ENCODE data around the gene SCUBE2. TPM values are rescaled to one million over a fixed set of nuclear protein-coding genes. Genes with fewer than 3 reads are reported as not detected.

Gene SCUBE2
- total RNA-seq, 1 donor from 2014 or later, result 1.2 TPM

DNA sequence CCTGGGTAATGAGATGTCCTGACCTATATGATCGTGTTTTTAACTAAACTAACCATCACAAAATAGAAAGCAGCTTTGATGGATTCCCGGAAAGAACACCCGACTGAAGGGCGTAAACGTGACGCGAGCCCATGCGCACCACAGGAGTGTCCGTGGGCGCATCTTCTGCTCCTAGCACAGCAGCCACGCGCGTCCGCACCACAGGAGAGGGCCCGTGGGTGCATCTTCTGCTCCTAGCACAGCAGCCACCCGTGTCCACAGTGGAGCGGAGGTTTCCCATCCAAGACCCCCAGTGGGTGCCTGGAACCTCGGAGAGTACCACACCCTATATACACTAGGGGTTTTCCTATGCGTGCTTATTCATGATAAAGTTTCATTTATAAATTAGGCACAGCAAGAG is 51.5 kb downstream of the SCUBE2 start:
- Mint-ChIP-seq H3K36me3 (ENCODE audit: insufficient read depth) (no peaks in the 10 kb centered on the region), H3K27ac (no peak overlapping the region), H3K9me3 (ENCODE audit: low read depth) (no peaks in the 10 kb centered on the region), H3K4me1 (ENCODE audit: low read depth) (peaks cover 2% of the 10 kb centered on the region), H3K27me3 (peaks cover 7% of the 10 kb centered on the region), H3K4me3 (ENCODE audit: low read depth) (no peak overlapping the region)
- TF ChIP-seq, protein P1, sequence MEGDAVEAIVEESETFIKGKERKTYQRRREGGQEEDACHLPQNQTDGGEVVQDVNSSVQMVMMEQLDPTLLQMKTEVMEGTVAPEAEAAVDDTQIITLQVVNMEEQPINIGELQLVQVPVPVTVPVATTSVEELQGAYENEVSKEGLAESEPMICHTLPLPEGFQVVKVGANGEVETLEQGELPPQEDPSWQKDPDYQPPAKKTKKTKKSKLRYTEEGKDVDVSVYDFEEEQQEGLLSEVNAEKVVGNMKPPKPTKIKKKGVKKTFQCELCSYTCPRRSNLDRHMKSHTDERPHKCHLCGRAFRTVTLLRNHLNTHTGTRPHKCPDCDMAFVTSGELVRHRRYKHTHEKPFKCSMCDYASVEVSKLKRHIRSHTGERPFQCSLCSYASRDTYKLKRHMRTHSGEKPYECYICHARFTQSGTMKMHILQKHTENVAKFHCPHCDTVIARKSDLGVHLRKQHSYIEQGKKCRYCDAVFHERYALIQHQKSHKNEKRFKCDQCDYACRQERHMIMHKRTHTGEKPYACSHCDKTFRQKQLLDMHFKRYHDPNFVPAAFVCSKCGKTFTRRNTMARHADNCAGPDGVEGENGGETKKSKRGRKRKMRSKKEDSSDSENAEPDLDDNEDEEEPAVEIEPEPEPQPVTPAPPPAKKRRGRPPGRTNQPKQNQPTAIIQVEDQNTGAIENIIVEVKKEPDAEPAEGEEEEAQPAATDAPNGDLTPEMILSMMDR (IDR thresholded peaks at IDR 0.05; ENCODE audit: unreplicated experiment), result no peak
- DNase-seq (ENCODE audit: low spot score, unreplicated experiment), result no peak

DNA sequence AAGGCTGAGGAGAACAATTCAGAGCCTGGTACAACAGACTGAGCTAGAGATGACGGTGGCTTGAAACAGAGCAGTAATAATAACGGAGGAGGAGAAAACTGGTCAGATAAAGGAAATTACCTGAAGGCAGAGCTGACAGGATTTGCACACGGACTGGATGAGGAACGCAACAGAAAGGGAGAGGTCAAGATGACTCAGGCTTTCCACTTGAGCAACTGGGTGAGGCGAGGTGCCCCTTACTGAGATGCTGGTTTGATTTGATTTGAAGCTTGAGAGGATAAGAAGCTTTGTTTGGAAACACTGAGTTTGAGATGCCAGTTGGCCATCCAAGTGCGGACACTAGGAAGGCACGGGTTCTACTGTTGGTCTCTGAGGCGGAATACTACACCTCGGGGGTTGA is 52.2 kb downstream of the SCUBE2 start:
- peaks cover 4% of the 10 kb centered on the region for H3K27me3 Mint-ChIP-seq
- DNase-seq (ENCODE audit: low spot score, unreplicated experiment), result no peak
- H3K4me3 Mint-ChIP-seq (ENCODE audit: low read depth), result no peak overlapping the region
- no peak overlapping the region for H3K27ac Mint-ChIP-seq
- TF ChIP-seq, protein P1 (IDR thresholded peaks at IDR 0.05; ENCODE audit: unreplicated experiment), result no peak
- H3K4me1 Mint-ChIP-seq (ENCODE audit: low read depth), result peaks cover 2% of the 10 kb centered on the region
- no peaks in the 10 kb centered on the region for H3K9me3 Mint-ChIP-seq (ENCODE audit: low read depth)
- no peaks in the 10 kb centered on the region for H3K36me3 Mint-ChIP-seq (ENCODE audit: insufficient read depth)

GRCh38 chr11:9038541-9038940 is 52.9 kb downstream of the SCUBE2 start:
- DNase-seq (ENCODE audit: low spot score, unreplicated experiment), result no peak
- H3K36me3 Mint-ChIP-seq (ENCODE audit: insufficient read depth), result no peaks in the 10 kb centered on the region
- no peaks in the 10 kb centered on the region for H3K9me3 Mint-ChIP-seq (ENCODE audit: low read depth)
- TF ChIP-seq, protein P1 (IDR thresholded peaks at IDR 0.05; ENCODE audit: unreplicated experiment), result no peak
- H3K27me3 Mint-ChIP-seq, result peaks cover 6% of the 10 kb centered on the region
- H3K4me1 Mint-ChIP-seq (ENCODE audit: low read depth), result peaks cover 2% of the 10 kb centered on the region
- no peak overlapping the region for H3K4me3 Mint-ChIP-seq (ENCODE audit: low read depth)
- H3K27ac Mint-ChIP-seq, result no peak overlapping the region

DNA sequence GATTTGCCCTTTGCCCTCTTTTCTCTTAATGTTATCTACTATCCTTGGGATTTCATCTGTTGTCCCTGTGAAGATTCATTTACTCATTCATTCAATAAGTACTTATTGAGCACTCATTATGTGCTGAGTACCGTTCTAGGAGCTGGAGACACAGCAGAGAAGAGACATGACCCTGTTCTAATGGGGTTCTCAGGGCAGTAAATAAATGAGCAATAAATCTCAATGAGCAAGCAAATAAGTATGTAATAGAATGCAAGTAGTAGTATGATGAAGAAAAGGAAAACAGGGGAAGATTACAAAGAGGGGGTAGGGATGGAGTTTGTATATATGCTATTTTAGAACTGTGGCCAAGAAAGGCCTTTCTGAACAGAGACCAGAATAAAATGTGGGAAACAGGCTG is 53.4 kb downstream of the SCUBE2 start:
- TF ChIP-seq, protein P1 (IDR thresholded peaks at IDR 0.05; ENCODE audit: unreplicated experiment), result no peak
- Mint-ChIP-seq H3K27ac (no peak overlapping the region), H3K9me3 (ENCODE audit: low read depth) (no peaks in the 10 kb centered on the region), H3K4me3 (ENCODE audit: low read depth) (no peak overlapping the region), H3K4me1 (ENCODE audit: low read depth) (peaks cover 2% of the 10 kb centered on the region), H3K27me3 (peaks cover 6% of the 10 kb centered on the region), H3K36me3 (ENCODE audit: insufficient read depth) (no peaks in the 10 kb centered on the region)
- DNase-seq (ENCODE audit: low spot score, unreplicated experiment), result no peak

DNA sequence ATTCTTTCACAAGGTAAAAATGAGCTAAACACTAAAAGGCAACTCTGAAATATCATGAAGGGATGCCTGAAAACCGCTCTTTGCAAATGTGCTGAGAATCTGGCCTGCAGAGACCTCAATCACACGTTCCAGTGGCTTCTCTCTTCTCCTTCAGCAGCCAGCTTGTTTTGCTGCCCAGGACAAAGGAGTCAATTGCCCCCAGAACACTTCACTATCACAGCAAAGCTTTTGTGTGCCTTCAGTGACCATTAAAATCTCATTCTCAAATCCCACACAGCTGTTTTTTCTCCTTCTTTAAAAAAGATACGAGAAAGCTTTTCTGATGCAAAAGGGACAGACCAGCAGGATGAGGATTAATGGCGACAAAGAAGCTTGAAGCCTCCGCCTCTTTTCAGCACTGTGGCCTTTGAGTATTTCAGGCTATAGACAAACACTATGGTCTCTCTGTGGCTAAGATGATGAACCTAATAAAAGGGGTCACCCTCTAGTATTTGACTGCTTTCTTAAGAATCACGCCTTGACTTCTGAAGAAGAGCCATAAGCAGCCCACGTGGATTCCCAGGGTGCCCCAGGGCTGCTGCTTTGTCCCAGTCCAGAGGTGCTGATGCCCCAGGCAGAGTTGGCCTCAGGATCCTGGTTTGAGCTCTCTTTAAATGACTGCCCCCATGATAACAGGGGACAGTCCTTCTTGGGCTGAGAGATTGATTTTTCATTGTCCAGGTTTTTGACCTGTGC is 54.2 kb downstream of the SCUBE2 start:
- Mint-ChIP-seq H3K27ac (no peak overlapping the region), H3K4me3 (ENCODE audit: low read depth) (no peak overlapping the region), H3K27me3 (peaks cover 6% of the 10 kb centered on the region), H3K4me1 (ENCODE audit: low read depth) (peaks cover 2% of the 10 kb centered on the region), H3K9me3 (ENCODE audit: low read depth) (no peaks in the 10 kb centered on the region), H3K36me3 (ENCODE audit: insufficient read depth) (no peaks in the 10 kb centered on the region)
- TF ChIP-seq, protein P1 (IDR thresholded peaks at IDR 0.05; ENCODE audit: unreplicated experiment), result no peak
- DNase-seq (ENCODE audit: low spot score, unreplicated experiment), result no peak

Measured in progenitor cell of endocrine pancreas (in vitro differentiated cells).